GM21360 (cell line): ENCODE results near the gene HTRA3.

ENCODE experiments used
- ATAC-seq: cut with Tn5 transposase; IDR thresholded peaks from one replicate; pipeline ENCODE4 v1.9.1; 2021; ENCODE audit warnings: mild to moderate bottlenecking, moderate library complexity; ENCODE audit not compliant: unreplicated experiment

The HTRA3 gene

GRCh38 chr4:8278421-8279287, 9.1 kb downstream of the HTRA3 start:
- ATAC-seq, result no peak

- no peak for ATAC-seq
Measured at GRCh38 chr4:8279321-8280157, 10.0 kb downstream of the HTRA3 start.

GRCh38 chr4:8280158-8280875, 10.8 kb downstream of the HTRA3 start:
- ATAC-seq, result no peak

- ATAC-seq, result no peak
Measured at GRCh38 chr4:8280876-8281440, 11.4 kb downstream of the HTRA3 start.

GRCh38 chr4:8281519-8282133, 12.1 kb downstream of the HTRA3 start:
- ATAC-seq, result no peak

GRCh38 chr4:8282134-8282641, 12.6 kb downstream of the HTRA3 start:
- ATAC-seq, result no peak

GRCh38 chr4:8282742-8283141, 13.2 kb downstream of the HTRA3 start:
- no peak for ATAC-seq

GRCh38 chr4:8283161-8283560, 13.6 kb downstream of the HTRA3 start:
- no peak for ATAC-seq

- no peak for ATAC-seq
Measured at GRCh38 chr4:8283631-8284121, 14.1 kb downstream of the HTRA3 start.

GRCh38 chr4:8284391-8284790, 14.8 kb downstream of the HTRA3 start:
- no peak for ATAC-seq

GRCh38 chr4:8285143-8285975, 15.8 kb downstream of the HTRA3 start:
- ATAC-seq, result no peak

GRCh38 chr4:8285976-8286718, 16.6 kb downstream of the HTRA3 start:
- no peak for ATAC-seq

GRCh38 chr4:8286719-8287342, 17.3 kb downstream of the HTRA3 start:
- no peak for ATAC-seq

- ATAC-seq, result no peak
Measured at GRCh38 chr4:8287343-8288280, 18.1 kb downstream of the HTRA3 start.

- no peak for ATAC-seq
Measured at GRCh38 chr4:8289151-8289750, 19.7 kb downstream of the HTRA3 start.

GRCh38 chr4:8289956-8290700, 20.6 kb downstream of the HTRA3 start:
- ATAC-seq, result no peak
